GM23248 (cell line): ENCODE measurements around the gene IQSEC3. TPM values are rescaled to one million over a fixed set of nuclear protein-coding genes. Genes with fewer than 3 reads are reported as not detected.

Source experiments
- DNase-seq: peaks from one replicate; pipeline ENCODE4 v3.0.0-alpha.2; 2015
- H2AFZ ChIP-seq: fragments of 200-600 bp; sonication (generic); 2 replicates; pipeline ENCODE4 v1.6.1; 2016; ENCODE audit warnings: antibody characterized with exemption
- H3F3A ChIP-seq: fragments of 200-600 bp; sonication (generic); 2 replicates; pipeline ENCODE4 v1.6.1; 2016; ENCODE audit warnings: mild to moderate bottlenecking, antibody characterized with exemption, mixed run types; ENCODE audit not compliant: insufficient read depth
- H3K27ac ChIP-seq: fragments of 200-600 bp; sonication (generic); 2 replicates; pipeline ENCODE4 v1.5.1; 2016; ENCODE audit warnings: mild to moderate bottlenecking
- H3K27me3 ChIP-seq: fragments of 200-600 bp; sonication (generic); replicated peaks from 2 replicates; pipeline ENCODE4 v1.6.1; 2016; ENCODE audit warnings: mild to moderate bottlenecking; ENCODE audit not compliant: insufficient read depth
- H3K36me3 ChIP-seq: fragments of 200-600 bp; sonication (generic); 2 replicates; pipeline ENCODE4 v1.6.1; 2016; ENCODE audit warnings: low read depth, mild to moderate bottlenecking
- H3K4me1 ChIP-seq: fragments of 200-600 bp; sonication (generic); 2 replicates; pipeline ENCODE4 v1.6.1; 2016; ENCODE audit warnings: mild to moderate bottlenecking; ENCODE audit not compliant: insufficient read depth
- H3K4me2 ChIP-seq: fragments of 200-600 bp; sonication (generic); one replicate; pipeline ENCODE4 v1.6.1; 2016; ENCODE audit warnings: mild to moderate bottlenecking; ENCODE audit not compliant: unreplicated experiment
- H3K4me3 ChIP-seq: fragments of 200-600 bp; sonication (generic); 2 replicates; pipeline ENCODE4 v1.5.1; 2016; ENCODE audit warnings: mild to moderate bottlenecking
- H3K79me2 ChIP-seq: fragments of 200-600 bp; sonication (generic); 2 replicates; pipeline ENCODE4 v1.6.1; 2016; ENCODE audit warnings: mild to moderate bottlenecking; ENCODE audit not compliant: insufficient read depth
- H3K9ac ChIP-seq: fragments of 200-600 bp; sonication (generic); 2 replicates; pipeline ENCODE4 v1.6.1; 2016; ENCODE audit warnings: mild to moderate bottlenecking
- H3K9me2 ChIP-seq: fragments of 200-600 bp; sonication (generic); 2 replicates; pipeline ENCODE4 v1.6.1; 2016; ENCODE audit warnings: mixed run types, mild to moderate bottlenecking, moderate library complexity; ENCODE audit not compliant: insufficient read depth
- H3K9me3 ChIP-seq: fragments of 200-600 bp; sonication (generic); one replicate; pipeline ENCODE4 v1.6.1; 2017; ENCODE audit warnings: low read depth
- H4K20me1 ChIP-seq: fragments of 200-600 bp; sonication (generic); 2 replicates; pipeline ENCODE4 v1.6.0; 2016; ENCODE audit not compliant: insufficient read depth
- EZH2 ChIP-seq: fragments of 200-600 bp; sonication (generic); IDR thresholded peaks from 2 replicates; pipeline ENCODE4 v1.6.1; 2018; ENCODE audit warnings: antibody characterized with exemption, mild to moderate bottlenecking; ENCODE audit not compliant: insufficient read depth, poor library complexity, severe bottlenecking
- EZH2phosphoT487 ChIP-seq: fragments of 200-600 bp; sonication (generic); IDR thresholded peaks from 2 replicates; pipeline ENCODE4 v1.6.1; 2018; ENCODE audit warnings: antibody characterized with exemption, moderate library complexity, mild to moderate bottlenecking, low read depth; ENCODE audit not compliant: insufficient read depth
- WGBS, 2 experiments: methylation state at CpG; one replicate each; pipeline ENCODE4 v1.1.6; 2015 to 2017; ENCODE audit warnings: low lambda C conversion rate in 2 of 2, low coverage in 1 of 2; ENCODE audit errors: missing lambda C conversion rate in 2 of 2; 5-methylcytosine and 5-hydroxymethylcytosine counted together
- in situ Hi-C: fragments of 300-500 bp; cut with MboI; formaldehyde crosslinking; loops from 2 replicates; pipeline ENCODE4 v1.15.0; 2020
- polyA plus RNA-seq: library from polyadenylated mRNA; unstranded; fragments of >200 nt; fragmentation: Nextera tagmentation; extraction: Ambion mirVana; gene quantifications from 2 replicates; pipeline ENCODE4 v1.2.1, GENCODE V29; 2016
- total RNA-seq: library from RNA; depleted of rRNA; stranded (reverse); fragments of >200 nt; shearing (Covaris generic); gene quantifications from 2 replicates; pipeline ENCODE4 v1.2.3, GENCODE V29; 2014

IQSEC3 gene
- total and polyA plus RNA-seq, 2 experiments from 2014 or later, result not detected

DNA sequence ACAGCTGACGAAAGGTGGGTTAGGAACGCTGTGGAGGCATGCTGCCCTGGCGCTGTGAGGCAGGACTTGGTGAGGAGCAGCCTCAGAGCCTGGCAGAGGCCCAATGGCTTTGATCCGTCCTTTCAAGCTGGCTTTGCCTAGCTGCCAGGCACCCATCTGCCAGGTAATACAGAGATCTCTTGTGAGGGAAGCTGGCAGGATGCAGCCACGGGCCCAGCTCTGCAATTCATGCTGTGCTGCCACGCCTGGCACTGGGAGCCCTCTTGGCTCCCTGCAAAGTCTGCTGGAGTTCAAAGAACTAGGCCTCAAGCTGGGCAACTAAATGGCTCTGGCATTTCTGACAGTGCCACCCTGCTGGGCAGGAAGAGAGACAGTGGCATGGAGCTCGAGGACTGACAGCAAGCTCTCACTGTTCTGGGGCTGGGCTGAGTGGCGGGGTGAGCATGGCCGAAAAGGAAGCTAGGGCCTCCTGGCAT is 18.7 kb downstream of the IQSEC3 start:
- Histone ChIP-seq H2AFZ (no peak overlapping the region), H3K27me3 (peaks cover 66% of the 10 kb centered on the region), H3K4me2 (no peak overlapping the region), H3K9ac (no peak overlapping the region), H3K9me3 (no peaks in the 10 kb centered on the region), H3K36me3 (no peaks in the 10 kb centered on the region), H4K20me1 (no peaks in the 10 kb centered on the region), H3K79me2 (no peaks in the 10 kb centered on the region), H3K27ac (no peak overlapping the region), H3K4me3 (no peak overlapping the region), H3F3A (no peaks in the 10 kb centered on the region), H3K4me1 (no peaks in the 10 kb centered on the region), H3K9me2 (no peaks in the 10 kb centered on the region)
- DNase-seq, result no peak
- TF ChIP-seq EZH2 (no peak), EZH2phosphoT487 (no peak)
- in situ Hi-C loops, result no loop called here
- WGBS, 2 experiments, result 38 to 40% methylated on average over 9 of the region's 9 CpGs

GRCh38 chr12:87315-87714 is 20.7 kb downstream of the IQSEC3 start:
- Histone ChIP-seq H3K36me3 (no peaks in the 10 kb centered on the region), H3K9me3 (no peaks in the 10 kb centered on the region), H3K4me2 (no peak overlapping the region), H3K79me2 (no peaks in the 10 kb centered on the region), H3K27ac (no peak overlapping the region), H3F3A (no peaks in the 10 kb centered on the region), H3K9me2 (no peaks in the 10 kb centered on the region), H3K27me3 (peaks cover 49% of the 10 kb centered on the region), H3K9ac (no peak overlapping the region), H4K20me1 (no peaks in the 10 kb centered on the region), H3K4me1 (no peaks in the 10 kb centered on the region), H2AFZ (no peak overlapping the region), H3K4me3 (no peak overlapping the region)
- no peak for DNase-seq
- 4 to 5% methylated on average over 2 of the region's 2 CpGs for WGBS, 2 experiments
- no peak for TF ChIP-seq EZH2
- TF ChIP-seq EZH2phosphoT487, result no peak
- in situ Hi-C loops, result no loop called here

DNA sequence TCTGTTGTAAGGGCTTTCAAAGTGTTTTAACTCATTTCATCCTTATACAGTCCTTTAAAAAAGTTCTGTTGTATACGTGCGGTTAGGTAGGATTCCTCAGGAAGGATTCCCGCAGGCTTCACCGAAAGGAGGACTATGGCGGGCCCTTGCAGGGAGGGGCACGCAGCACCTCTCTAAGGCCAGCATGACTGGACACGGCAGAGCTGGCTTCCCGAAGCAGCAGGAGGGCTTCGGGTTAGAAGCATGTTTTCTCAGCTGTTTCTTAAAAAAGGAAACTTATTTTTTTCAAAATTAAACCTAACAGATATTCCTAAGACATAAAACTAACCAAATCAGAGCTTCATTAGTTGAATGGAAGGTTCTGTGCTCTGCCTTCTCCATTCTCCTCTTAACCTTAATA is 21.3 kb downstream of the IQSEC3 start:
- TF ChIP-seq EZH2, result no peak
- TF ChIP-seq EZH2phosphoT487, result no peak
- no peaks in the 10 kb centered on the region for H3F3A ChIP-seq
- no peaks in the 10 kb centered on the region for H3K36me3 ChIP-seq
- no peaks in the 10 kb centered on the region for H3K79me2 ChIP-seq
- H2AFZ ChIP-seq, result no peak overlapping the region
- no peaks in the 10 kb centered on the region for H3K9me3 ChIP-seq
- no peak for DNase-seq
- no peak overlapping the region for H3K9ac ChIP-seq
- H3K4me3 ChIP-seq, result no peak overlapping the region
- no peaks in the 10 kb centered on the region for H3K9me2 ChIP-seq
- H3K27ac ChIP-seq, result no peak overlapping the region
- H3K4me1 ChIP-seq, result no peaks in the 10 kb centered on the region
- in situ Hi-C loops, result no loop called here
- no peak overlapping the region for H3K4me2 ChIP-seq
- H3K27me3 ChIP-seq, result peaks cover 44% of the 10 kb centered on the region
- WGBS, 2 experiments, result 34 to 39% methylated on average over 9 of the region's 9 CpGs
- no peaks in the 10 kb centered on the region for H4K20me1 ChIP-seq

DNA sequence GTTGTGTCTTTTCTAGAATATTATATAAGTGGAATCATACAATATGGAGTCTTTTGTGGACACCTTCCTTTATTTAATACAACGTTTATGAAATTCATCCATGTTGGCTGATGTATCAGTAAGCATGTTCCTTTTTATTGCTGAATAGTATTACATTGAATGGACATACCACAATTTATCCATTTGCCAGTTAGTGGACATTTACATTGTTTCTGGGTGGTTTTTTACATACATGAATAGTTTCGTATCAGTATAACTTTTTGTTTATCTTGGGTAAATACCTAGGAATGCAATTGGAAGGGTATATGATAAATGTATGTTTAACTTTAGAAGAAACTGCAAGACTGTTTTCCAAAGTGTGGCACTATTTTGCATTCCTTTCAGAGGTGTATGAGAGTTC is 23.1 kb downstream of the IQSEC3 start:
- H3K79me2 ChIP-seq, result no peaks in the 10 kb centered on the region
- no peaks in the 10 kb centered on the region for H3K9me2 ChIP-seq
- no peak overlapping the region for H3K4me3 ChIP-seq
- no peaks in the 10 kb centered on the region for H3K9me3 ChIP-seq
- no peaks in the 10 kb centered on the region for H3K4me1 ChIP-seq
- H3K4me2 ChIP-seq, result no peak overlapping the region
- no peak for DNase-seq
- H3F3A ChIP-seq, result no peaks in the 10 kb centered on the region
- no peaks in the 10 kb centered on the region for H4K20me1 ChIP-seq
- H3K36me3 ChIP-seq, result no peaks in the 10 kb centered on the region
- no peak overlapping the region for H2AFZ ChIP-seq
- peaks cover 27% of the 10 kb centered on the region for H3K27me3 ChIP-seq
- in situ Hi-C loops, result no loop called here
- H3K27ac ChIP-seq, result no peak overlapping the region
- 24 to 37% methylated on average over 2 of the region's 2 CpGs for WGBS, 2 experiments
- TF ChIP-seq EZH2, result no peak
- no peak for TF ChIP-seq EZH2phosphoT487
- H3K9ac ChIP-seq, result no peak overlapping the region

DNA sequence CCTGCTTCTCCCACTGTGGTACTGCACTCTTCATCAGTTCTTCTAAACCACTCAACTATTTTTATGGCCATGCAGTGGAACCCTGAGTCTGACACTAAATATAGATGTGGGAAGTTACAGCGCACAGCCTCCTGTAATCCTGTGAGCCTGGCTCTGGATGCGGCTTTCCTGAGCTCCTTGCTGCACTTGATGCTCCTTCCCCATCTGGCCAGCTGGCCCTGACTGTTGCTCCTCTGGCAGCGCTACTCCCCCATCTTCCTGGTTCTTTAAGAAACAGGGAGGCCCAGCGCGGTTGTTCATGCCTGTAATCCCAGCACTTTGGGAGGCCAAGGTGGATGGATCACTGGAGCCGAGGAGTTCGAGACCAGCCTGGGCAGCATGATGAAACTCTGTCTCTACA is 24.6 kb downstream of the IQSEC3 start:
- Histone ChIP-seq H2AFZ (no peak overlapping the region), H3K27me3 (peaks cover 25% of the 10 kb centered on the region), H3K36me3 (no peaks in the 10 kb centered on the region), H3K79me2 (no peaks in the 10 kb centered on the region), H4K20me1 (no peaks in the 10 kb centered on the region), H3F3A (no peaks in the 10 kb centered on the region), H3K4me1 (no peaks in the 10 kb centered on the region), H3K9me2 (no peaks in the 10 kb centered on the region), H3K27ac (no peak overlapping the region), H3K4me2 (no peak overlapping the region), H3K4me3 (no peak overlapping the region), H3K9me3 (no peaks in the 10 kb centered on the region), H3K9ac (no peak overlapping the region)
- TF ChIP-seq EZH2phosphoT487 (no peak), EZH2 (no peak)
- DNase-seq, result no peak
- in situ Hi-C loops, result no loop called here
- 63 to 72% methylated on average over 7 of the region's 7 CpGs for WGBS, 2 experiments
